Measurements from ENCODE around the gene ERGIC1. TPM values are rescaled to one million over a fixed set of nuclear protein-coding genes. Genes with fewer than 3 reads are reported as not detected.

The ERGIC1 gene
- total RNA-seq, 1 donor = 109 TPM

- peaks cover 20% of the 10 kb centered on the region for H3K36me3 ChIP-seq (ENCODE audit: insufficient read depth, low read length)
- H3K27me3 ChIP-seq (ENCODE audit: insufficient read depth, low read length) = no peaks in the 10 kb centered on the region
- H3K4me1 ChIP-seq (ENCODE audit: insufficient read depth, low read length) = peaks cover 45% of the 10 kb centered on the region
Observed at GRCh38 chr5:172908662-172909061, 74.6 kb downstream of the ERGIC1 start.

GRCh38 chr5:172909931-172910502 is 76.0 kb downstream of the ERGIC1 start:
- no peak for DNase-seq (ENCODE audit: insufficient read length, low spot score, missing footprints)
- Histone ChIP-seq H3K27ac (ENCODE audit: low read depth, low read length) (peak overlapping the region; percentile 97), H3K27me3 (ENCODE audit: insufficient read depth, low read length) (no peaks in the 10 kb centered on the region), H3K79me2 (ENCODE audit: insufficient read depth, low read length) (no peaks in the 10 kb centered on the region), H3K9me3 (ENCODE audit: low read depth, low read length) (no peaks in the 10 kb centered on the region), H3K36me3 (ENCODE audit: insufficient read depth, low read length) (peaks cover 30% of the 10 kb centered on the region), H3K4me2 (ENCODE audit: insufficient read depth, low read length) (no peak overlapping the region), H2AFZ (ENCODE audit: low read length) (no peak overlapping the region), H3K4me1 (ENCODE audit: insufficient read depth, low read length) (peaks cover 32% of the 10 kb centered on the region), H4K20me1 (ENCODE audit: insufficient read depth, low read length) (no peaks in the 10 kb centered on the region), H3K4me3 (ENCODE audit: insufficient read depth, low read length) (no peak overlapping the region)
- no peak for TF ChIP-seq CTCF (IDR thresholded peaks at IDR 0.05; ENCODE audit: extremely low read depth, low read depth, low read length)

More at GRCh38 chr5:172908662-172909061, 74.6 kb downstream of the ERGIC1 start:
- H3K4me2 ChIP-seq (ENCODE audit: insufficient read depth, low read length) = no peak overlapping the region
- no peak for DNase-seq (ENCODE audit: insufficient read length, low spot score, missing footprints)
- no peaks in the 10 kb centered on the region for H4K20me1 ChIP-seq (ENCODE audit: insufficient read depth, low read length)
- no peak overlapping the region for H2AFZ ChIP-seq (ENCODE audit: low read length)
- H3K4me3 ChIP-seq (ENCODE audit: insufficient read depth, low read length) = no peak overlapping the region
- peak overlapping the region; percentile 38 for H3K27ac ChIP-seq (ENCODE audit: low read depth, low read length)
- H3K79me2 ChIP-seq (ENCODE audit: insufficient read depth, low read length) = no peaks in the 10 kb centered on the region
- TF ChIP-seq CTCF (IDR thresholded peaks at IDR 0.05; ENCODE audit: extremely low read depth, low read depth, low read length) = no peak
- H3K9me3 ChIP-seq (ENCODE audit: low read depth, low read length) = no peaks in the 10 kb centered on the region

GRCh38 chr5:172910828-172911627 is 77.0 kb downstream of the ERGIC1 start:
- DNase-seq (ENCODE audit: insufficient read length, low spot score, missing footprints) = peak; percentile 97

More at GRCh38 chr5:172910828-172911627, 77.0 kb downstream of the ERGIC1 start:
- Histone ChIP-seq H3K79me2 (ENCODE audit: insufficient read depth, low read length) (no peaks in the 10 kb centered on the region), H3K4me3 (ENCODE audit: insufficient read depth, low read length) (no peak overlapping the region), H3K27me3 (ENCODE audit: insufficient read depth, low read length) (no peaks in the 10 kb centered on the region), H4K20me1 (ENCODE audit: insufficient read depth, low read length) (no peaks in the 10 kb centered on the region), H2AFZ (ENCODE audit: low read length) (no peak overlapping the region), H3K9me3 (ENCODE audit: low read depth, low read length) (no peaks in the 10 kb centered on the region), H3K27ac (ENCODE audit: low read depth, low read length) (peak overlapping the region; percentile 97), H3K4me2 (ENCODE audit: insufficient read depth, low read length) (peak overlapping the region; percentile 28), H3K4me1 (ENCODE audit: insufficient read depth, low read length) (peaks cover 22% of the 10 kb centered on the region), H3K36me3 (ENCODE audit: insufficient read depth, low read length) (peaks cover 37% of the 10 kb centered on the region)
- peak; percentile 34 for TF ChIP-seq CTCF (IDR thresholded peaks at IDR 0.05; ENCODE audit: extremely low read depth, low read depth, low read length)

Data from osteoblast (primary cell).